ENCODE measurements around the gene SEPTIN5.

DNA sequence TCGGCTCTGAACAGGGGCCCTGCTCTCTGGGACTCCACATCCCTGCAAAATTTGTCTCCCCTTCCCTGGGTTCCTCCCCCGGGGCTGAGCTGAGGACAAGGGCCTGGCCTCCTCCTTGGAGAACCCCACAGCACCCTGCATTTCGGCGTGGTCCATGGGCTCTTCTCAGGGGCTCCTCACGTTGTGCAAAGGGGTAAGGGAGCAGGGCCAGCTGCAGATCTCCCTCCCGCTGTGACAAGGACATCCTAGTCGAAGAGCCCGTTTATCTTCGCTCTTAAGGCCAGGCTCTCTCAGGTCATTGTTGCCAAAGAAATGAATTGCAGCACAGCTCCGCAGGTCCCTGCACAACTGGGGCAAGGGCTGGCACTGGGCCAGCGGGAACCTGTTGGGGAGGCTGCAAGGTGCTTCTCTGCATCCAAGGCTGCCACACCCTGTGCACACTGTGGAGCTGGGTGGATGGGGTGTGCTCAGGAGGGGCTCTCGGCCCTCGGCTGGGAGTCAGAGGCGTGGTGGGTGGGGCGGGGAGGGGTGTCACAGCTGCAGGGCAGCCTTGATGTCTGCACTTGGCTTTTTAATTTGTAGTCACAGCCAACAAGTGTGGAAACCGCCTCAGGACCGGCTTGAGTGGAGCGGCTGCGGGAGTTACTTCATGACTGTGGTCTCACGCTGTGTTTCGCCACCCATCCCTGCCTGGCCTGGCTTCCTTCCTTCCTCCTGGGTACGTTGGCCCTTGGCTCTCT, 26.6 kb upstream of the SEPTIN5 start:
- TF ChIP-seq, protein P1, sequence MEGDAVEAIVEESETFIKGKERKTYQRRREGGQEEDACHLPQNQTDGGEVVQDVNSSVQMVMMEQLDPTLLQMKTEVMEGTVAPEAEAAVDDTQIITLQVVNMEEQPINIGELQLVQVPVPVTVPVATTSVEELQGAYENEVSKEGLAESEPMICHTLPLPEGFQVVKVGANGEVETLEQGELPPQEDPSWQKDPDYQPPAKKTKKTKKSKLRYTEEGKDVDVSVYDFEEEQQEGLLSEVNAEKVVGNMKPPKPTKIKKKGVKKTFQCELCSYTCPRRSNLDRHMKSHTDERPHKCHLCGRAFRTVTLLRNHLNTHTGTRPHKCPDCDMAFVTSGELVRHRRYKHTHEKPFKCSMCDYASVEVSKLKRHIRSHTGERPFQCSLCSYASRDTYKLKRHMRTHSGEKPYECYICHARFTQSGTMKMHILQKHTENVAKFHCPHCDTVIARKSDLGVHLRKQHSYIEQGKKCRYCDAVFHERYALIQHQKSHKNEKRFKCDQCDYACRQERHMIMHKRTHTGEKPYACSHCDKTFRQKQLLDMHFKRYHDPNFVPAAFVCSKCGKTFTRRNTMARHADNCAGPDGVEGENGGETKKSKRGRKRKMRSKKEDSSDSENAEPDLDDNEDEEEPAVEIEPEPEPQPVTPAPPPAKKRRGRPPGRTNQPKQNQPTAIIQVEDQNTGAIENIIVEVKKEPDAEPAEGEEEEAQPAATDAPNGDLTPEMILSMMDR (IDR thresholded peaks at IDR 0.05) = no peak
- TF ChIP-seq NR2C2 (CRISPR knock-in tag; IDR thresholded peaks at IDR 0.05) = no peak
- TF ChIP-seq, protein P2, sequence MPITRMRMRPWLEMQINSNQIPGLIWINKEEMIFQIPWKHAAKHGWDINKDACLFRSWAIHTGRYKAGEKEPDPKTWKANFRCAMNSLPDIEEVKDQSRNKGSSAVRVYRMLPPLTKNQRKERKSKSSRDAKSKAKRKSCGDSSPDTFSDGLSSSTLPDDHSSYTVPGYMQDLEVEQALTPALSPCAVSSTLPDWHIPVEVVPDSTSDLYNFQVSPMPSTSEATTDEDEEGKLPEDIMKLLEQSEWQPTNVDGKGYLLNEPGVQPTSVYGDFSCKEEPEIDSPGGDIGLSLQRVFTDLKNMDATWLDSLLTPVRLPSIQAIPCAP (CRISPR knock-in tag; IDR thresholded peaks at IDR 0.05) = no peak
- no peak for TF ChIP-seq RELA (CRISPR knock-in tag; IDR thresholded peaks at IDR 0.05; ENCODE audit: borderline replicate concordance)
- no peak for TF ChIP-seq EMX1 (CRISPR knock-in tag; IDR thresholded peaks at IDR 0.05)
- no peak for TF ChIP-seq NFYB (CRISPR knock-in tag; conservative IDR thresholded peaks at IDR 0.05; ENCODE audit: low read depth)
- no peak for TF ChIP-seq ZBTB21 (CRISPR knock-in tag; IDR thresholded peaks at IDR 0.05; ENCODE audit: borderline replicate concordance)
- no peak for TF ChIP-seq JUN (CRISPR knock-in tag; IDR thresholded peaks at IDR 0.05)
- TF ChIP-seq HMGA2 (CRISPR knock-in tag; IDR thresholded peaks at IDR 0.05) = no peak
- TF ChIP-seq GRHL2 (CRISPR knock-in tag; IDR thresholded peaks at IDR 0.05; ENCODE audit: insufficient replicate concordance, severe bottlenecking) = no peak
- TF ChIP-seq, protein P3, sequence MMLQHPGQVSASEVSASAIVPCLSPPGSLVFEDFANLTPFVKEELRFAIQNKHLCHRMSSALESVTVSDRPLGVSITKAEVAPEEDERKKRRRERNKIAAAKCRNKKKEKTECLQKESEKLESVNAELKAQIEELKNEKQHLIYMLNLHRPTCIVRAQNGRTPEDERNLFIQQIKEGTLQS (CRISPR knock-in tag; conservative IDR thresholded peaks at IDR 0.05) = no peak

Measured in WTC11 (cell line).